ENCODE measurements around the gene PLAC9.

PLAC9 gene

GRCh38 chr10:80137920-80138319, 5.4 kb downstream of the PLAC9 start:
- H3F3A ChIP-seq (ENCODE audit: control insufficient read depth, insufficient read depth), result no peaks in the 10 kb centered on the region
- 0 out of 2 replicates have a peak, but pooled peaks cover 6% of the 10 kb centered on the region for H3K27me3 ChIP-seq (ENCODE audit: control insufficient read depth, low read length)
- H3K27ac ChIP-seq (ENCODE audit: low read depth, low read length), result no peak overlapping the region
- H3K4me1 ChIP-seq (ENCODE audit: control insufficient read depth, low read length), result no peaks in the 10 kb centered on the region
- H3K9me3 ChIP-seq (ENCODE audit: control insufficient read depth, insufficient read depth, low read length), result no peaks in the 10 kb centered on the region
- TF ChIP-seq CTCF (IDR thresholded peaks at IDR 0.05; ENCODE audit: low read depth, low read length, poor library complexity, severe bottlenecking) (no peak), EZH2phosphoT487 (IDR thresholded peaks at IDR 0.05; ENCODE audit: borderline replicate concordance, low read length) (no peak)
- H3K4me3 ChIP-seq (ENCODE audit: low read length), result no peak overlapping the region
- H3K4me2 ChIP-seq (ENCODE audit: low read length), result no peak overlapping the region
- no peaks in the 10 kb centered on the region for H4K20me1 ChIP-seq (ENCODE audit: control insufficient read depth, insufficient read depth, low read depth, low read length)
- H3K9me2 ChIP-seq (replicated peaks; ENCODE audit: control insufficient read depth, low read length), result no peaks in the 10 kb centered on the region
- no peaks in the 10 kb centered on the region for H3K79me2 ChIP-seq (ENCODE audit: control insufficient read depth, low read length)
- no peaks in the 10 kb centered on the region for H3K36me3 ChIP-seq (ENCODE audit: control insufficient read depth, low read length)

- no peaks in the 10 kb centered on the region for H3K9me3 ChIP-seq (ENCODE audit: control insufficient read depth, insufficient read depth, low read length)
- no peaks in the 10 kb centered on the region for H3K36me3 ChIP-seq (ENCODE audit: control insufficient read depth, low read length)
- no peaks in the 10 kb centered on the region for H3K9me2 ChIP-seq (replicated peaks; ENCODE audit: control insufficient read depth, low read length)
- no peaks in the 10 kb centered on the region for H3F3A ChIP-seq (ENCODE audit: control insufficient read depth, insufficient read depth)
- peaks cover 8% of the 10 kb centered on the region for H3K27me3 ChIP-seq (ENCODE audit: control insufficient read depth, low read length)
- H3K4me3 ChIP-seq (ENCODE audit: low read length), result no peak overlapping the region
- no peak overlapping the region for H3K4me2 ChIP-seq (ENCODE audit: low read length)
- H3K27ac ChIP-seq (ENCODE audit: low read depth, low read length), result no peak overlapping the region
- TF ChIP-seq CTCF (IDR thresholded peaks at IDR 0.05; ENCODE audit: low read depth, low read length, poor library complexity, severe bottlenecking), result no peak
- TF ChIP-seq EZH2phosphoT487 (IDR thresholded peaks at IDR 0.05; ENCODE audit: borderline replicate concordance, low read length), result no peak
- H3K79me2 ChIP-seq (ENCODE audit: control insufficient read depth, low read length), result no peaks in the 10 kb centered on the region
- H4K20me1 ChIP-seq (ENCODE audit: control insufficient read depth, insufficient read depth, low read depth, low read length), result no peaks in the 10 kb centered on the region
- peaks cover 5% of the 10 kb centered on the region for H3K4me1 ChIP-seq (ENCODE audit: control insufficient read depth, low read length)
Measured at GRCh38 chr10:80139265-80139664, 6.7 kb downstream of the PLAC9 start.

- no peaks in the 10 kb centered on the region for H3K9me2 ChIP-seq (replicated peaks; ENCODE audit: control insufficient read depth, low read length)
- H3K4me1 ChIP-seq (ENCODE audit: control insufficient read depth, low read length), result peaks cover 14% of the 10 kb centered on the region
- H3K4me3 ChIP-seq (ENCODE audit: low read length), result no peak overlapping the region
- H3K9me3 ChIP-seq (ENCODE audit: control insufficient read depth, insufficient read depth, low read length), result no peaks in the 10 kb centered on the region
- H3F3A ChIP-seq (ENCODE audit: control insufficient read depth, insufficient read depth), result no peaks in the 10 kb centered on the region
- H3K27ac ChIP-seq (ENCODE audit: low read depth, low read length), result no peak overlapping the region
- H4K20me1 ChIP-seq (ENCODE audit: control insufficient read depth, insufficient read depth, low read depth, low read length), result no peaks in the 10 kb centered on the region
- peaks cover 15% of the 10 kb centered on the region for H3K27me3 ChIP-seq (ENCODE audit: control insufficient read depth, low read length)
- H3K79me2 ChIP-seq (ENCODE audit: control insufficient read depth, low read length), result no peaks in the 10 kb centered on the region
- TF ChIP-seq EZH2phosphoT487 (IDR thresholded peaks at IDR 0.05; ENCODE audit: borderline replicate concordance, low read length) (no peak), CTCF (IDR thresholded peaks at IDR 0.05; ENCODE audit: low read depth, low read length, poor library complexity, severe bottlenecking) (no peak)
- no peaks in the 10 kb centered on the region for H3K36me3 ChIP-seq (ENCODE audit: control insufficient read depth, low read length)
- H3K4me2 ChIP-seq (ENCODE audit: low read length), result no peak overlapping the region
Measured at GRCh38 chr10:80140251-80140650, 7.7 kb downstream of the PLAC9 start.
